Body of pancreas (tissue), 4 donors: ENCODE results near the gene BRDT.

Experiments
- CTCF ChIP-seq, 7 experiments: fragments of 450-650 bp in 4 of 7; fragments of 200-600 bp in 3 of 7; sonication (generic) in 3 of 7; IDR thresholded peaks; one replicate each; pipeline ENCODE4 v1.5.1; 2016 to 2019; ENCODE audit warnings: antibody characterized with exemption in 7 of 7
- POLR2A ChIP-seq, 3 donors: fragments of 450-650 bp; IDR thresholded peaks; one replicate each; pipeline ENCODE4 v1.6.1; 2016; ENCODE audit warnings: antibody characterized with exemption in 3 of 3, mild to moderate bottlenecking in 2 of 3

- TF ChIP-seq CTCF (IDR thresholded peaks at IDR 0.05), result no peak
- no peak for TF ChIP-seq POLR2A (IDR thresholded peaks at IDR 0.05)
Observed at GRCh38 chr1:92051948-92052347, 102.7 kb downstream of the BRDT start.
